ENCODE results near the gene HS1BP3. TPM values are rescaled to one million over a fixed set of nuclear protein-coding genes. Genes with fewer than 3 reads are reported as not detected.

HS1BP3 gene
- total and polyA plus RNA-seq, 2 of the 13 experiments (the other 11 are each of a cell fraction or from before 2014, with no cell fraction given) = 15.2 to 22.0 TPM

DNA sequence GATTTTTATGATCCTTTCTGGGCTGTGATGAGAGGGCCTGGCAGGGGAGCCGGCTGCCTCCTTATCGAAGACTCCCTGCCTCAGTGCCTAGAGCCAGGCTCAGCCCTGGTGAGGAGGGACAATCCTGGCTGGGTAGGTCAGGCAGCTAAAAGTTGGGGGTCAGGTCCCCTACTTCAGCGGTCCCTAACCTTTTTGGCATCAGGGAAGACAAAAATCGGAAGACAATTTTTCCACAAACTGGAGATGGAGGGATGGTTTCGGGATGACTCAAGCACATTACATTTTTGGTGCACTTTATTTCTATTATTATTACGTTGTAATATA lies 53.1 kb downstream of the HS1BP3 start:
- Histone ChIP-seq H3K4me3 (replicated peaks in 1 of 3; ENCODE audit: insufficient read depth in 1 of 3, low read depth in 2 of 3, low read length in 3 of 3) (peak overlapping the region in 1 of 3 experiments; percentile 44; a peak in 2 of 6 replicates), H3K4me1 (ENCODE audit: insufficient read depth, low read length) (peaks cover 83% of the 10 kb centered on the region), H3K27me3 (ENCODE audit: control insufficient read depth in 1 of 2, insufficient read depth in 2 of 2, low read length in 2 of 2) (no peaks in the 10 kb centered on the region), H3K9ac (ENCODE audit: insufficient read depth, low read depth, low read length) (peak overlapping the region; percentile 81), H4K20me1 (ENCODE audit: insufficient read depth, low read length) (no peaks in the 10 kb centered on the region), H3K9me3 (ENCODE audit: low read length) (no peaks in the 10 kb centered on the region), H3K36me3 (replicated peaks in 1 of 2; ENCODE audit: control insufficient read depth in 1 of 2, insufficient read depth in 2 of 2, low read length in 2 of 2) (no peaks in the 10 kb centered on the region), H3K79me2 (ENCODE audit: insufficient read depth, low read length) (peaks cover 30% of the 10 kb centered on the region), H3K27ac (ENCODE audit: extremely low read length, insufficient read depth, low read length) (peak overlapping the region; percentile 97), H2AFZ (ENCODE audit: low read length) (no peak overlapping the region), H3K4me2 (ENCODE audit: low read depth, low read length) (peak overlapping the region; percentile 74)
- no TSS peak for BruUV-seq (replicated peaks)
- intact Hi-C loops (cut with micrococcal nuclease; ENCODE audit: unreplicated experiment) (loop anchor here (1.0 to 10.0 kb wide), 4 partner anchors 19 to 407 kb away; no protein-coding TSS in a partner anchor), in situ Hi-C loops (cut with HindIII; ENCODE audit: extremely low pct_ligation_motif_present, low pct_unique_long_range_greater_than_20kb) (no loop called here)
- WGBS (ENCODE audit: low lambda C conversion rate) = 95% methylated on average over 6 of the region's 6 CpGs
- no peak for DNase-seq (ENCODE audit: low spot score)
- ATAC-seq = no peak
- ChIA-PET CTCF (ENCODE audit: low intra/inter-chr PET ratio, low total read pairs) (no interaction called here), POLR2A (interaction anchor here (0.7 to 36.8 kb wide), 15 partner anchors 12 to 179 kb away, joined by 4 to 1537 read pairs (median 41); partner anchors contain the start of gene RHOB)
- FAIRE-seq = no peak
- TF ChIP-seq HOXA9 (CRISPR knock-in tag; IDR thresholded peaks at IDR 0.05; ENCODE audit: borderline replicate concordance) (no peak), ZNF3 (CRISPR knock-in tag; IDR thresholded peaks at IDR 0.05) (no peak), ZBTB3 (CRISPR knock-in tag; IDR thresholded peaks at IDR 0.05; ENCODE audit: borderline replicate concordance, low read depth) (no peak), SSRP1 (CRISPR knock-in tag; IDR thresholded peaks at IDR 0.05) (no peak), ZNF138 (CRISPR knock-in tag; IDR thresholded peaks at IDR 0.05; ENCODE audit: low read depth) (no peak), HDAC1 (CRISPR knock-in tag; IDR thresholded peaks at IDR 0.05) (no peak), TGIF2 (CRISPR knock-in tag; IDR thresholded peaks at IDR 0.05) (no peak), ZNF124 (CRISPR knock-in tag; IDR thresholded peaks at IDR 0.05) (no peak), ZNF292 (CRISPR knock-in tag; IDR thresholded peaks at IDR 0.05; ENCODE audit: borderline replicate concordance, low read depth) (no peak), REXO4 (CRISPR knock-in tag; IDR thresholded peaks at IDR 0.05; ENCODE audit: borderline replicate concordance) (no peak), KLF12 (CRISPR knock-in tag; IDR thresholded peaks at IDR 0.05; ENCODE audit: borderline replicate concordance) (no peak), ZFP90 (CRISPR knock-in tag; IDR thresholded peaks at IDR 0.05; ENCODE audit: borderline replicate concordance) (no peak), ZNF12 (CRISPR knock-in tag; IDR thresholded peaks at IDR 0.05) (no peak), REL (CRISPR knock-in tag; conservative IDR thresholded peaks at IDR 0.05) (no peak), RCOR2 (CRISPR knock-in tag; IDR thresholded peaks at IDR 0.05) (no peak), FUBP1 (CRISPR knock-in tag; IDR thresholded peaks at IDR 0.05; ENCODE audit: borderline replicate concordance) (no peak), ZC3H13 (CRISPR knock-in tag; IDR thresholded peaks at IDR 0.05) (0 out of 2 replicates have a peak, but pooled peaks have one; percentile 45), REPIN1 (CRISPR knock-in tag; IDR thresholded peaks at IDR 0.05; ENCODE audit: borderline replicate concordance, low read depth) (no peak), ZNF33B (CRISPR knock-in tag; IDR thresholded peaks at IDR 0.05) (no peak), CENPX (CRISPR knock-in tag; IDR thresholded peaks at IDR 0.05) (no peak), ZNF143 (CRISPR knock-in tag; IDR thresholded peaks at IDR 0.05) (no peak), ZNF230 (CRISPR knock-in tag; IDR thresholded peaks at IDR 0.05) (no peak), ARID2 (CRISPR knock-in tag; IDR thresholded peaks at IDR 0.05; ENCODE audit: borderline replicate concordance) (0 out of 2 replicates have a peak, but pooled peaks have one; percentile 53), ZNF34 (CRISPR knock-in tag; IDR thresholded peaks at IDR 0.05; ENCODE audit: borderline replicate concordance) (no peak)
- TF ChIP-seq, protein P1, sequence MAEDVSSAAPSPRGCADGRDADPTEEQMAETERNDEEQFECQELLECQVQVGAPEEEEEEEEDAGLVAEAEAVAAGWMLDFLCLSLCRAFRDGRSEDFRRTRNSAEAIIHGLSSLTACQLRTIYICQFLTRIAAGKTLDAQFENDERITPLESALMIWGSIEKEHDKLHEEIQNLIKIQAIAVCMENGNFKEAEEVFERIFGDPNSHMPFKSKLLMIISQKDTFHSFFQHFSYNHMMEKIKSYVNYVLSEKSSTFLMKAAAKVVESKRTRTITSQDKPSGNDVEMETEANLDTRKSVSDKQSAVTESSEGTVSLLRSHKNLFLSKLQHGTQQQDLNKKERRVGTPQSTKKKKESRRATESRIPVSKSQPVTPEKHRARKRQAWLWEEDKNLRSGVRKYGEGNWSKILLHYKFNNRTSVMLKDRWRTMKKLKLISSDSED (CRISPR knock-in tag; IDR thresholded peaks at IDR 0.05) = no peak

Measured in HepG2 (cell line).